ENCODE measurements around the gene ASTN2.

Gene ASTN2

DNA sequence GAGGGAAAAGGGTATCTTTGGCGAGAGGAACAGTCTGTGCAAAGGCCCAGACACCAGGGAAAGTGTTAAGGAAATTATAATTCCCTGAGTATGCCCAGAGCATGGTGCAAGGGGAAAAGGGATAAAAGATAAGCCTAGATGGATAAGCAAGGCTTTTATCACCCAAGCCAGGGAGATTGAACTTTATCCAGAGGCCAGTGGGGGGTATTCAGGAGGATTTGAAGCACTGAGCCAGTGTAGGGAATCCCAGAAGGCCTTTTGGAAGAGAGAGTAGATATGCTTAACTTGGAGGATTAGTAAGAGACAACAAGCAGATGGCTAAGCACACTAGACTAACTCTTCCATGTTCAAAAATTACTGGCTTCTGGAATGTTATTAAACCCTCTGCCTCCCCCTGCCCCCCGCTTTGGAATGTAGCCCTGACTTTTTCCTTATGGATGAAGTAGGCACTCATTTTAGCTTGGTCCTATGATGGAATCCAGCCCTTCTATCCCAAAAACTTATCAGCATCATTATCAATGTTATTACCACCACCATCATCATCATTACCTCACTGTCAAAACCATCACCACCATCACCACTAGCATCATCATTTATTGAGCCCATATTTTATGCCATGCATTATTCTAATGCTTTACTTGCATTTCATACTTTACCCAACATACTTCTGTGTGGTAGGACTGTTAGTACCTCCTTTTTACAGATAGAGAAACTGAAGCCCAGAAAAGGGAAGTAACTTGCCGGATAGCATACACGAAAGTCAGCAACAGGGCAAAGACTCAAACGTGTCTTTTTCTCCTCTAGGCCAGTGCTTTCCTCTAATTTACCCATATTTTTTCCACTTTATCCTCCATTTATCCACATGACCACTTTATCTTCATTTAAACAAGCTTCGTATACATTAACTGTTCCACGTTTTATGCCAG lies 1024.3 kb downstream of the ASTN2 start:
- DNase-seq: no peak

DNA sequence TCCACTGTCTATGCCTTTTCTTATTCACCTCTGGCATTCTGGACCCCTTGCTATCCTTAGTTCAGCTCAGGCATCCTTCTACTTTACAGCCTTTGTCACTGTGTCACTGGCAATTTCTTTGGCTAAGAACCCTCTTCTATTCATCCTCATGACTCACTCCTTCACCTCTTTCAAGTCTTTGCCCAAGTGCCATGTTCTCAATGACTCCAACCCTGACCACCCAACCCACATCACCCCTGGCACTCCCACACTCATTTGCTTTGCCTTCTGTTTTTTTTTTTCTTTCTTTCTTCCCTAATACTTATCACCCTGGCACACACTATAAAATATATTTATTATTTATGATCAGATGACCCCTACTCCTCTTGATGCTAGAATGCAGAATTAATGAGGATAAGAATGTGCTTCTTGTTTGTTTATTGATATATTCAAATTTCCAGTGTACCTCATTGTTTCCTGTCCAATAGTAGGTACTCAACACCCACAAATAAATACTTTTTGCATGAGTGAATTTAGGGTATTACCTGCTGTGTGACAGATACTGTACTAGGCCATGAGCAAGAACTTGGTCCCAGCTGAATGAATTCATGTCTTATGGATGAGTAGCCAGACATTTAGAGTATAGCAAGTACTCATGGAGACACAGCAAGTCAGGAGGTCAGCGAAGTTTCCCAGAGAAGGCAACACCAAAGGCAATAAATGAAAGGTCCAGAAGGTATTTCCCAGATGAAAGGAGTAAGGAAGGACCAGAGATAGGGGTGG lies 1025.1 kb downstream of the ASTN2 start:
- DNase-seq: no peak

DNA sequence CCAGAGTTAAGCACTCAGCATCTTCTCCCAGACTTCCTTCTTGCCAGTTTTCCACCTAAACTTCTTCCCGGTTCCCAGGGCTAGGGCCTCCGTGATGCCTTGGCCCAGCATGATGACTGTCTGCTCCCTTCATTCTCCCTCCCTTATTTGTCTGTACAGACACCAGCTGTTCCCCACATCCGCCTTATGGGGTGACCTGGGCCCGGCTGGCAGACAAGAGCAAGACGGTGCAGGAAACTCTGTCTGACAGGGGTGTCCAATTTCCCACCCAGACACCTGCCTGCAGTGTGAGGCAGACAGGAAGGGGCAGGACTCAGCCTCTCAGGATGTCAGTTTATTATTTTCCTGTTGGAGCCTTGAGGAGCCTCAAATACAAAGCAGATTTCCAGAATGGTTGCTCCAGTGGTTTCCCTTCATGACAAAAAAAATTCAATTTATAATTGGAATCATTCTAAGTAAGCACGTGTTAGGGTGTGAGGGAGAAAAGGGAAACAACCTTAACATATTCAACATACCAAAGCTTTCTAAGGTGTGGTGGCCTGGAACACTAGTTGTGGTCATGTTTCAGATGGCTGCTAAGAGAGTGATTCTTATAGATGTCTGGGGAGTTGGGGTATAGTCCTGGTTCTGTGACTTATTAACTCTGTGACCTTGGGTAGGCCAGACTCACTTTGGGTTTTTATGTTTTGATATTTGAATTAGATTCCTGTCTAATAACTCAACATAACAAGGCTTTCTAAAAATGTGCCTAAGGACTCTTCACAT lies 1026.7 kb downstream of the ASTN2 start:
- no peak for DNase-seq

DNA sequence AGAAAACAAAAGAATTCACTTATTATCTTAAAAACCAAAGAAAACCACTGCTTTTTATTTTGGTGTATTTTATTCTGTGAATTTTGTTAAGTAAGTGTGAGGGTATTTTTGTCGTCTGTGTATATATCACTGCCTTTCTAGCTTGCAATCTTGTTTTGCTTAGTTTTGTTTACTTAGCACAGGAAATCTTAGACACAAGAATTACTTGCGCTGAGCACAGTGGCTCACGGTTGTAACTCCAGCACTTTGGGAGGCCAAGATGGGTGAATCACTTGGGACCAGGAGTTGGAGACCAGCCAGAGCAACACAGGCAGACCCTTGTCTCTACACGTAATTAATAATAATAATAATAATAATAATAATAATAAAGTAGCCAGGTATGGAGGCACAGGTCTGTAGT lies 1030.9 kb downstream of the ASTN2 start:
- DNase-seq: no peak

DNA sequence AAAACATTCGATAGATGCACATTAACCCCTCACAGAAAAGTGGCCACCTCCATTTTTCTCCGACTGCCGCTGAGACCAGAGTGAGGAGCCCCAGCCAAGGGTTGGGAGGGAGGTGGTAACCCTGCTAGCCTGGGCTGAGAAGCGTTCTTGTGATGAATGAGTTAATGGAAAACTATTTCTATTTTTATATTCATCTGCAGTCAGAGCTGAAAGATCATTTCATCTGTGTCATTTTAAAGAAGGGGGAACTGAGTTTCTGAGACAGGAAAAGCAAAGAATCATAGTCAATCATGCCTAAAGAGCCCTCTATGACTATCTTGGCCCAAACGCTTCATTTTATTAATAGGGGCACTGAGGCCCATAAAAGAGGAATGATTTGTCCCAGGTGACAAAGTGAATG lies 1031.7 kb downstream of the ASTN2 start:
- DNase-seq: no peak

DNA sequence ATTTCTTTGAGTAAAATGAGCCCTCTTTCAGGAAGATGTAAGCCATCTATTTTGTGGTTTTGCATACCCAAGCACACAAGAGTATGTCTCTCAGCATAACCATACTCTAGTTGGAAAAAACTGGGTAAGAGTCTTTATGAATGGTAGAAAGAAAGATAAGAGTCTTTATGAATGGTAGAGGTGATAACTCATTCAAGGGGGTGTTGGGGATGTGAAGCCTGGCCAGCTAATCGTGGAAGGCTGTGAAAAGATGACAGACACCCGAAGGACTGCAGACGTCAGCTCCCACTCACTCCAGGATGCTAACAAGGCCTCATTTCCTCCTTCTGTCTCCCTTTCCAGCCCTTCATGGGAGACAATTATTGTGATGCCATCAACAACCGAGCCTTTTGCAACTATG lies 1032.8 kb downstream of the ASTN2 start:
- DNase-seq: no peak

DNA sequence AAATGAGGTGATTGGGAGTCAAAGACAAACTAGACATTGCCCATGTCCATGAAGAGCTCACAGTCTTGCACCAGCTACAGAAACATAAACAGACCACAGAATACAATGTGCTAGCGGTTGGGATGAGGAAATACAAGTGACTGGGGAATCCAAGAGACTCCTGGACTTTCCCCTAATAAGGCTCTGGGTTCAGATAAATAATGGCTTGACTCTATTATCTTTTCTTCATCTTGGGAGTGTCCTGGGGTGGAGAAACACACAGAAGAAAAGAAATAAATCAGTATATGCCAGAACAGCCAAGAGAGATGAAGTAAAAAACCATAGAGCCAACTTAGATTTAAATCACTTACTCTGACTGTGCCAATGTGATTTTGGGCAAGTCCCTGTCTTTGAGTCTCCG lies 1033.5 kb downstream of the ASTN2 start:
- no peak for DNase-seq

DNA sequence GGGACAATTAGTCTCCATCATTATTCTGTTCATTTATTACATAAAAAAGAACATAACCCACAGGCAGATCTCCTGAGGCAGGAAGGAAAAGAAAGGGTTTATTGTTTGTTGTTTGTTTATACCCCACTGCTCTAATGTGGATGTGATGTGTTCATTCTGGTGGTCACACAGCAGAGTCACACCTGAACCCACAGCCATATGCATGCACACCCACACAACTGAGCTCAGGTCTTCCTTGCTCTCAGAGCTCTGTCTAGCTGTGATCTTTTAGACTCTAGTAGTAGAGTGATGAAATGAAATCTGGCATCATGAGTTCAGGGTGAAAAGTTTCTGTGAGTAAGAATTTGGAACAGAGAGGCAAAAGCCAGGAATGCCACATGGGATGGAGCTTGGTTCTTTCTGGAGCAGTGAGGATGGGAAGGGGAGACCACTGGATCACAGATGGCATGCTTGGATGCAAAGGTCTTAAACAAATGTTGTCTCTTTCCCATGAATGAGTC lies 1034.3 kb downstream of the ASTN2 start:
- DNase-seq: no peak

DNA sequence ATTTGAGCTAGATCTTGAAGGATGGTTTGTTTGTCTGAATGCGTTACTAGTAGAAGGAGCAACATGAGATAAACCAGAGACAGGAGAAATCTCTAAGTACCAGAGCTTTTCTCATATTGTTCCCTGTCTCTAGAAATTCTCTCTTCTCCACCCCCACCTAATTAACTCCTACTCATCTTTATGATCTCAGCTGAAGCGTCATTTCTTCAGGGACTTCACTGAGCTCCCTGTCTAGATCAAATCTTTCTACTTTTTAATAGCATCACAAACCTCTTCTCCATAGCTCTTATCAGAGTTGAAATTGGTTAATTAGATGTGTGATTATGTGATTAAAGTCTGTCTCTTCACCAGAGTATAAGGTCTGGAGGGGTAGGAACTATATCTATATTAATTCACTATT lies 1035.0 kb downstream of the ASTN2 start:
- DNase-seq: no peak

DNA sequence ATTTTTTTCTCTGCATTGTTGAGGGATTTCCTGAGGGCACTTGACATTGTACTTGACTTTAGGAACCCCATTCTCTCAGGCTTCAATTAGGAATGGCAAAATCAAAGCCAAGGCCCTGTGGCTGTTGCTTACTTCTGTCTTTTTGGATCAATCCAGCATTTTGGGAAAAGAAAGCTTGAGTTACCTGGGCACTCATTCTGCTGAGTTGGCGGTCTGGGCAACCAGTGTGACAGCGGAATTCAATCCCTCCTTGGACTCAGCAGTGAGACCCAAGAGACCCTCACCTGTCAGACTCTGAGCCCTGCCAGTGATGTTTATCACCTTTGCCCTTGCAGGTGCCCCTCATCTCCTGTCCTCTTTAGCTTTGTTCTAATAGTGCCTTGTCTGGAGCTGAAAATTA lies 1036.0 kb downstream of the ASTN2 start:
- DNase-seq: no peak

DNA sequence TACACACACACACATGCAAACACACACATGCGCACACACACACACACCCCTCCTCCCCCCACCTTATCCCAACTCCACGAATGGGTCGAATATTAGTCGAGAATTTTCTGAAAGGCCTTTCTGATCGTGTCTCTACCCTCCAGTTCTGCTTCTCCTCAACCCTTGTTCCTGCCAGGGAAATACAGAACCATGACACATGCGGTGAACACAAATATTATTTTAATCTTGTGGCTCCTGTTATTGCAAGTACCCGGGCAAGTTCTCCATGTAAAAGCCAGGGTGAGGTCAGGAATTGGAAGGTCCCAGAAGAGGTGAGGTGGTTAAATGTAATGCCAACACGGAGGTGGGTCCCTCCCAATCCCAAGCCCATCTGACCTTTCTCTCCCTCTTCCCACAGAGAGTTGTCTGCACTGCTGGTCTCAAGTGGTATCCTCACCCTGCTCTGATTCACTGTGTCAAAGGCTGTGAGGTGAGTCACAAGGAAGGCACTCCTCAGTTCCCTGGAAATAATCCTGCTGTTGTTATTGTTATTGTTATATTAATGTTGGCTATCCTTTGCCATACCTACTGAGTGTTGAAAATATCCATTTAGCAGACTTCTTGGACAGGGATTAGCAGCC lies 1037.6 kb downstream of the ASTN2 start:
- DNase-seq: no peak

Measured in effector CD8-positive, alpha-beta T cell (primary cell).